K562 (cell line): Measurements from ENCODE around the gene ITPRIP. TPM values are rescaled to one million over a fixed set of nuclear protein-coding genes. Genes with fewer than 3 reads are reported as not detected.

Source experiments
- ARID4B ChIP-seq: sonication (generic); formaldehyde crosslinking; IDR thresholded peaks from 2 replicates; pipeline ENCODE4 v1.8.0; 2022; ENCODE audit warnings: mild to moderate bottlenecking, missing genetic modification reagents
- ATF3 ChIP-seq, 2 experiments: fragments of 450-650 bp in 1 of 2; sonication (generic) in 1 of 2; formaldehyde crosslinking in 1 of 2; IDR thresholded peaks in 1 of 2; conservative IDR thresholded peaks in 1 of 2; 2 replicates each; pipeline versions ENCODE4 v1.6.1 to v1.8.1; 2016 to 2023; ENCODE audit warnings: mild to moderate bottlenecking in 2 of 2, moderate library complexity in 2 of 2, inconsistent platforms in 1 of 2, missing genetic modification reagents in 1 of 2
- CEBPG ChIP-seq, 3 experiments: fragments of 200-800 bp in 1 of 3; sonication (Bioruptor generic) in 1 of 3; sonication (generic) in 1 of 3; formaldehyde crosslinking in 1 of 3; IDR thresholded peaks in 2 of 3; conservative IDR thresholded peaks in 1 of 3; 2 replicates each; pipeline versions ENCODE4 v1.6.1 to v1.8.0; 2016 to 2022; ENCODE audit warnings: missing compliant biosample characterization in 2 of 3, missing genetic modification characterization in 2 of 3, mild to moderate bottlenecking in 1 of 3, missing genetic modification reagents in 1 of 3
- CREM ChIP-seq: IDR thresholded peaks from 2 replicates; pipeline ENCODE4 v1.6.1; 2014; ENCODE audit warnings: antibody characterized with exemption, low read depth
- EWSR1 ChIP-seq: fragments of 450-650 bp; IDR thresholded peaks from 2 replicates; pipeline ENCODE4 v1.6.1; 2018; ENCODE audit warnings: borderline replicate concordance, mild to moderate bottlenecking, low read depth, moderate library complexity; ENCODE audit not compliant: partially characterized antibody
- ID3 ChIP-seq, 2 experiments: fragments of 250-450 bp in 1 of 2; fragments of 450-650 bp in 1 of 2; sonication (Bioruptor Pico) in 1 of 2; IDR thresholded peaks; 2 replicates each; pipeline versions ENCODE4 v1.6.1 to v1.8.0; 2016 to 2021; ENCODE audit warnings: mild to moderate bottlenecking in 2 of 2, moderate library complexity in 2 of 2, missing compliant biosample characterization in 1 of 2, missing genetic modification characterization in 1 of 2
- KDM4B ChIP-seq, 2 experiments: fragments of 450-650 bp in 1 of 2; sonication (generic) in 1 of 2; IDR thresholded peaks; 2 replicates each; pipeline ENCODE4 v1.6.1; 2016 to 2017; ENCODE audit warnings: borderline replicate concordance in 2 of 2, antibody characterized with exemption in 1 of 2, low read depth in 1 of 2, mild to moderate bottlenecking in 1 of 2
- KLF6 ChIP-seq: fragments of 250-450 bp; sonication (Bioruptor Pico); IDR thresholded peaks from 2 replicates; pipeline ENCODE4 v1.4.0; 2020; ENCODE audit warnings: mild to moderate bottlenecking, moderate library complexity, borderline replicate concordance
- MCM5 ChIP-seq: fragments of 450-650 bp; IDR thresholded peaks from 2 replicates; pipeline ENCODE4 v1.6.1; 2016; ENCODE audit warnings: low read depth
- RBM15 ChIP-seq: fragments of 200-400 bp; formaldehyde crosslinking; IDR thresholded peaks from 2 replicates; pipeline ENCODE4 v1.6.1; 2018; ENCODE audit warnings: mild to moderate bottlenecking, low read length, moderate library complexity; ENCODE audit not compliant: insufficient read depth
- RCOR1 ChIP-seq, 2 experiments: IDR thresholded peaks; 2 replicates each; pipeline ENCODE4 v1.6.1; 2012; ENCODE audit warnings: low read depth in 2 of 2, low read length in 2 of 2, borderline replicate concordance in 1 of 2, improper control_type of control experiment in 1 of 2
- RNF2 ChIP-seq: sonication (generic); IDR thresholded peaks from 2 replicates; pipeline ENCODE4 v1.6.1; 2016
- TFE3 ChIP-seq: fragments of 450-650 bp; formaldehyde crosslinking; IDR thresholded peaks from 2 replicates; pipeline ENCODE4 v1.4.0; 2020; ENCODE audit warnings: mild to moderate bottlenecking, mixed read lengths
- ZBTB17 ChIP-seq: fragments of 450-650 bp; formaldehyde crosslinking; IDR thresholded peaks from 2 replicates; pipeline ENCODE4 v1.4.0; 2020; ENCODE audit warnings: mild to moderate bottlenecking
- ZBTB7A ChIP-seq: IDR thresholded peaks from 2 replicates; pipeline ENCODE4 v1.6.1; 2011; ENCODE audit warnings: low read depth, mild to moderate bottlenecking, low read length, moderate library complexity, borderline replicate concordance; ENCODE audit not compliant: control insufficient read depth
- ZNF263 ChIP-seq: sonication (generic); formaldehyde crosslinking; IDR thresholded peaks from 2 replicates; pipeline ENCODE4 v1.8.0; 2022; ENCODE audit warnings: mild to moderate bottlenecking, missing genetic modification reagents, borderline replicate concordance
- ZNF586 ChIP-seq: fragments of 450-650 bp; formaldehyde crosslinking; conservative IDR thresholded peaks from 2 replicates; pipeline ENCODE4 v1.4.0; 2020; ENCODE audit warnings: mild to moderate bottlenecking, moderate library complexity
- polyA plus RNA-seq, 8 experiments: library from polyadenylated mRNA; depleted of rRNA in 4 of 8; stranded (reverse) in 5 of 8; unstranded in 3 of 8; fragments of >200 nt; fragmentation: Nextera tagmentation in 2 of 8; fragmentation: Illumina TruSeq in 1 of 8; extraction: Ambion mirVana in 2 of 8; extraction: Trizol in 1 of 8; gene quantifications; 2 replicates each; pipeline versions ENCODE4 v1.2.1 to v1.2.3, GENCODE V29; 2011 to 2014; ENCODE audit warnings: inconsistent platforms in 1 of 8, missing spikeins in 1 of 8
- total RNA-seq, 7 experiments: library from RNA; depleted of rRNA in 6 of 7; stranded (reverse); fragments of >200 nt in 6 of 7; fragmentation: Illumina TruSeq in 2 of 7; extraction: Trizol in 2 of 7; gene quantifications; 2 replicates each; pipeline versions ENCODE4 v1.2.1 to v1.2.3, GENCODE V29; 2011 to 2021; ENCODE audit warnings: low replicate concordance in 1 of 7

Gene ITPRIP
- total and polyA plus RNA-seq, 9 of the 15 experiments (the other 6 are each of a cell fraction or from before 2014, with no cell fraction given): 4.4 to 28.5 (median 10.9) TPM

- no peak for TF ChIP-seq TFE3 (CRISPR knock-in tag)
- TF ChIP-seq CEBPG (CRISPR knock-in tag; IDR thresholded peaks at IDR 0.05): no peak
- TF ChIP-seq CEBPG (tag; conservative IDR thresholded peaks at IDR 0.05 in 1 of 2, IDR thresholded peaks at IDR 0.05 in 1 of 2): no peak
- no peak for TF ChIP-seq KLF6 (CRISPR knock-in tag)
- TF ChIP-seq ZNF586: no peak
- TF ChIP-seq ZBTB17: no peak
- TF ChIP-seq CREM: no peak
- no peak for TF ChIP-seq ARID4B (CRISPR knock-in tag)
- no peak for TF ChIP-seq ID3 (CRISPR knock-in tag; IDR thresholded peaks at IDR 0.05)
- no peak for TF ChIP-seq ID3 (tag; IDR thresholded peaks at IDR 0.05)
- TF ChIP-seq ATF3 (IDR thresholded peaks at IDR 0.05): no peak
- no peak for TF ChIP-seq ATF3 (CRISPR knock-in tag; conservative IDR thresholded peaks at IDR 0.05)
- TF ChIP-seq RBM15: no peak
- peak; percentile 50; the same call in 1 of the 2 replicates for TF ChIP-seq ZBTB7A
- TF ChIP-seq MCM5: no peak
- TF ChIP-seq EWSR1: no peak
- TF ChIP-seq RNF2: no peak
- TF ChIP-seq RCOR1 (IDR thresholded peaks at IDR 0.05; ENCODE audit: borderline replicate concordance in 1 of 2, low read depth in 2 of 2, low read length in 2 of 2): peak in 1 of 2 experiments; percentile 43; a peak in 1 of 4 replicates
- no peak for TF ChIP-seq ZNF263 (CRISPR knock-in tag)
- TF ChIP-seq KDM4B (IDR thresholded peaks at IDR 0.05; ENCODE audit: borderline replicate concordance in 2 of 2, low read depth in 1 of 2): no peak
These were observed 63.2 kb downstream of the ITPRIP start (continued) for GRCh38 chr10:104274762-104275721.
